C4-2B (cell line): ENCODE results near the gene BSX.

Experiments used
- H3K27ac ChIP-seq: fragments of 450-650 bp; 2 replicates; pipeline ENCODE4 v1.5.1; 2017
- ZFX ChIP-seq: fragments of 450-650 bp; IDR thresholded peaks from 2 replicates; pipeline ENCODE4 v1.6.1; 2017
- TF ChIP-seq, protein P1 (sequence below): fragments of 450-650 bp; conservative IDR thresholded peaks from 2 replicates; pipeline ENCODE4 v1.5.1; 2017; ENCODE audit warnings: mild to moderate bottlenecking

BSX gene

DNA sequence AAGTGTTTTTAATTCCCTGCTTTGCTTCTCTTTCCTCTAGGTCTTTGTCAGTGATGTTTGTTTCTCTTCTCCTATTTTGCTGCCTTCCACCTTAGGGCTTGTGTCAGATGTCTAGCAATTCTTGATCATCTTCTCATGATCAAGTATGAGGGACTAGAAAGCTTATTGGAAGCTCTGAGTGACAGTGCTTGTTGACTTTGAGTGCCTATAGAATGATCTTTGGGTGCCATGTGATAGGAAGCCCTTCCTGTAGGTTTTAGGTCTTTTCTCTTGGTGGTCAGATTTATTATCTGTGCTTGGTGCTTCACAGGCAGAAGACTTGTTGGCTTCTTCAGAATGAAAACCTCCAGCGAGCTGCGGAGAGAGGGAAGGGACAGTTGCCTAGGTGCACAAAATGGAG, 43.1 kb downstream of the BSX start:
- H3K27ac ChIP-seq = no peak overlapping the region
- TF ChIP-seq, protein P1, sequence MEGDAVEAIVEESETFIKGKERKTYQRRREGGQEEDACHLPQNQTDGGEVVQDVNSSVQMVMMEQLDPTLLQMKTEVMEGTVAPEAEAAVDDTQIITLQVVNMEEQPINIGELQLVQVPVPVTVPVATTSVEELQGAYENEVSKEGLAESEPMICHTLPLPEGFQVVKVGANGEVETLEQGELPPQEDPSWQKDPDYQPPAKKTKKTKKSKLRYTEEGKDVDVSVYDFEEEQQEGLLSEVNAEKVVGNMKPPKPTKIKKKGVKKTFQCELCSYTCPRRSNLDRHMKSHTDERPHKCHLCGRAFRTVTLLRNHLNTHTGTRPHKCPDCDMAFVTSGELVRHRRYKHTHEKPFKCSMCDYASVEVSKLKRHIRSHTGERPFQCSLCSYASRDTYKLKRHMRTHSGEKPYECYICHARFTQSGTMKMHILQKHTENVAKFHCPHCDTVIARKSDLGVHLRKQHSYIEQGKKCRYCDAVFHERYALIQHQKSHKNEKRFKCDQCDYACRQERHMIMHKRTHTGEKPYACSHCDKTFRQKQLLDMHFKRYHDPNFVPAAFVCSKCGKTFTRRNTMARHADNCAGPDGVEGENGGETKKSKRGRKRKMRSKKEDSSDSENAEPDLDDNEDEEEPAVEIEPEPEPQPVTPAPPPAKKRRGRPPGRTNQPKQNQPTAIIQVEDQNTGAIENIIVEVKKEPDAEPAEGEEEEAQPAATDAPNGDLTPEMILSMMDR = no peak
- TF ChIP-seq ZFX = no peak

DNA sequence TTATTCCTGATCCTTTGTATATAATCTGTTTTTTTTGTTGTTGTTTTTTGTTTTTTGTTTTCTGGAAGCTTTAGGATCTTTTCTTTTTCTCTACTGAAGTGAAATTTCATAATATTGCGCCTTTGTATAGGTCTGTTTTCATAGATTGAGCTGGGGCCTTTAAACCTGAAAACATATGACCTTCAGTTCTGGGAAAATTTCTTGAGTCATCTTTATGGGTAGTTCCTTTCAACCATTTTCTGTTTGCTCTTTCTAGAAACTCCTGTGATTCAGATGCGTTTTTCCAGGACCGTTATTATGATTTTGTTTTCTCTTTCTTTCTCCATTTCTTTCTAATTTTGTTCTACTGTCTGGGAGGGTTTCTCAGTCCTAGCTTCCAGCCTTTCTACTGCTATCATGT, 43.7 kb downstream of the BSX start:
- TF ChIP-seq, protein P1 = no peak
- no peak for TF ChIP-seq ZFX
- no peak overlapping the region for H3K27ac ChIP-seq

DNA sequence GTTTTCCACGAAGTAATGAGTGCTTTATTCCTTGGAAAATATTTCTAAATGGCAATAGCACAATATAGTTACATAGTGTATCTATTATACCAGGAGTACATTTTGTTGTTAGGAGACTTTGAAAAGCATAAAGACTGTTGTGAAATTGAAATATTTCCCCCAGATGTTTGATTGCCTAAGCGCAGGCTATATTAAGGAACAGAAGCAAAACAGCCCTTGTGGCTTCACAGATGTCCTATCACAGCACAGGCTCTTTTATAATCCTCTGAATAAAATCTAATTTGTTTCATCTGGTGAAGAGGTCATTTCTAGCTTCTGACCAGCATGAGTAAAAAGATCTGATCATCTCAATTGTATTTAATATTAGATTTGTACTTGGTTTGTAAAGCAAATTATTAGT, 48.2 kb downstream of the BSX start:
- H3K27ac ChIP-seq = no peak overlapping the region
- TF ChIP-seq, protein P1 = no peak
- TF ChIP-seq ZFX = no peak

GRCh38 chr11:122931510-122931909, 50.1 kb downstream of the BSX start:
- TF ChIP-seq, protein P1 = no peak
- TF ChIP-seq ZFX = no peak
- H3K27ac ChIP-seq = no peak overlapping the region
